BLaER1 treated with 17β-estradiol and CSF1 and Interleukin-3, amounts not matched to agents 10 nM and 100 nM (cell line): ENCODE results near the gene PTPRD.

Experiments used
- H3K27ac ChIP-seq, 11 experiments: shearing (Covaris generic); formaldehyde crosslinking; 2 replicates each; pipeline ENCODE4 v1.8.1; 2022
- H3K27me3 ChIP-seq, 11 experiments: shearing (Covaris generic); formaldehyde crosslinking; 2 replicates each; pipeline ENCODE4 v1.8.1; 2022
- H3K36me3 ChIP-seq, 11 experiments: shearing (Covaris generic); formaldehyde crosslinking; 2 replicates each; pipeline ENCODE4 v1.8.1; 2022
- H3K4me1 ChIP-seq, 10 experiments: shearing (Covaris generic); formaldehyde crosslinking; 2 replicates each; pipeline ENCODE4 v1.8.1; 2022
- H3K4me2 ChIP-seq, 11 experiments: shearing (Covaris generic); formaldehyde crosslinking; 2 replicates each; pipeline ENCODE4 v1.8.1; 2022
- H3K4me3 ChIP-seq, 10 experiments: shearing (Covaris generic); formaldehyde crosslinking; 2 replicates each; pipeline ENCODE4 v1.8.1; 2022
- H3K9ac ChIP-seq, 11 experiments: shearing (Covaris generic); formaldehyde crosslinking; 2 replicates each; pipeline ENCODE4 v1.8.1; 2022
- H3K9me3 ChIP-seq, 11 experiments: shearing (Covaris generic); formaldehyde crosslinking; replicated peaks in 1 of 11; 2 replicates each; pipeline ENCODE4 v1.8.1; 2022
- H4K20me1 ChIP-seq, 11 experiments: shearing (Covaris generic); formaldehyde crosslinking; 2 replicates each; pipeline ENCODE4 v1.8.1; 2022
- Cebpa-rat ChIP-seq, 11 experiments: shearing (Covaris generic); IDR thresholded peaks; 2 replicates each; pipeline ENCODE4 v1.8.1; 2022

The PTPRD gene

GRCh38 chr9:8543219-8543618 is 2069.6 kb downstream of the PTPRD start:
- Histone ChIP-seq H3K4me3 (no peak overlapping the region), H3K4me2 (no peak overlapping the region), H3K27me3 (no peaks in the 10 kb centered on the region), H3K27ac (no peak overlapping the region), H3K36me3 (no peaks in the 10 kb centered on the region), H4K20me1 (no peaks in the 10 kb centered on the region), H3K9me3 (no peaks in the 10 kb centered on the region), H3K4me1 (no peaks in the 10 kb centered on the region), H3K9ac (no peak overlapping the region)
- no peak for TF ChIP-seq Cebpa-rat (IDR thresholded peaks at IDR 0.05)

GRCh38 chr9:8542537-8542936 is 2070.3 kb downstream of the PTPRD start:
- Histone ChIP-seq H3K9ac (no peak overlapping the region), H3K4me2 (no peak overlapping the region), H3K4me3 (no peak overlapping the region), H4K20me1 (no peaks in the 10 kb centered on the region), H3K36me3 (no peaks in the 10 kb centered on the region), H3K9me3 (no peaks in the 10 kb centered on the region), H3K27me3 (no peaks in the 10 kb centered on the region), H3K4me1 (no peaks in the 10 kb centered on the region), H3K27ac (no peak overlapping the region)
- no peak for TF ChIP-seq Cebpa-rat (IDR thresholded peaks at IDR 0.05)

- Histone ChIP-seq H3K9me3 (no peaks in the 10 kb centered on the region), H3K9ac (no peak overlapping the region), H3K4me2 (no peak overlapping the region), H4K20me1 (no peaks in the 10 kb centered on the region), H3K36me3 (no peaks in the 10 kb centered on the region), H3K27ac (no peak overlapping the region), H3K27me3 (no peaks in the 10 kb centered on the region), H3K4me3 (no peak overlapping the region), H3K4me1 (no peaks in the 10 kb centered on the region)
- no peak for TF ChIP-seq Cebpa-rat (IDR thresholded peaks at IDR 0.05)
Observed at GRCh38 chr9:8539681-8540197, 2073.1 kb downstream of the PTPRD start.

GRCh38 chr9:8536845-8537244 is 2076.0 kb downstream of the PTPRD start:
- peaks cover 0 to 6% (median 0%) of the 10 kb centered on the region in 10 experiments; a peak in 2 of 20 replicates for H3K4me1 ChIP-seq

GRCh38 chr9:8534828-8535227 is 2078.0 kb downstream of the PTPRD start:
- H3K27ac ChIP-seq, result no peak overlapping the region
- no peak for TF ChIP-seq Cebpa-rat (IDR thresholded peaks at IDR 0.05)
- no peak overlapping the region for H3K4me3 ChIP-seq
- no peaks in the 10 kb centered on the region for H3K27me3 ChIP-seq
- H3K4me2 ChIP-seq, result no peak overlapping the region
- H3K9ac ChIP-seq, result no peak overlapping the region
- H3K9me3 ChIP-seq, result no peaks in the 10 kb centered on the region
- H4K20me1 ChIP-seq, result no peaks in the 10 kb centered on the region
- no peaks in the 10 kb centered on the region for H3K36me3 ChIP-seq
- peaks cover 0 to 6% (median 0%) of the 10 kb centered on the region in 10 experiments; a peak in 2 of 20 replicates for H3K4me1 ChIP-seq

More at GRCh38 chr9:8536845-8537244, 2076.0 kb downstream of the PTPRD start:
- no peaks in the 10 kb centered on the region for H4K20me1 ChIP-seq
- H3K27me3 ChIP-seq, result no peaks in the 10 kb centered on the region
- H3K9ac ChIP-seq, result no peak overlapping the region
- no peak overlapping the region for H3K27ac ChIP-seq
- H3K4me2 ChIP-seq, result no peak overlapping the region
- no peaks in the 10 kb centered on the region for H3K36me3 ChIP-seq
- no peak overlapping the region for H3K4me3 ChIP-seq
- H3K9me3 ChIP-seq, result no peaks in the 10 kb centered on the region
- TF ChIP-seq Cebpa-rat (IDR thresholded peaks at IDR 0.05), result no peak

- H3K4me3 ChIP-seq, result no peak overlapping the region
- no peaks in the 10 kb centered on the region for H3K27me3 ChIP-seq
Observed at GRCh38 chr9:8533681-8534080, 2079.1 kb downstream of the PTPRD start.

GRCh38 chr9:8531826-8532415 is 2080.9 kb downstream of the PTPRD start:
- Histone ChIP-seq H3K9me3 (no peaks in the 10 kb centered on the region), H3K27me3 (no peaks in the 10 kb centered on the region), H3K4me3 (no peak overlapping the region), H4K20me1 (no peaks in the 10 kb centered on the region), H3K9ac (no peak overlapping the region), H3K4me2 (no peak overlapping the region), H3K36me3 (no peaks in the 10 kb centered on the region), H3K4me1 (peaks cover 0 to 6% (median 0%) of the 10 kb centered on the region in 10 experiments; a peak in 2 of 20 replicates), H3K27ac (no peak overlapping the region)
- no peak for TF ChIP-seq Cebpa-rat (IDR thresholded peaks at IDR 0.05)

More at GRCh38 chr9:8533681-8534080, 2079.1 kb downstream of the PTPRD start:
- Histone ChIP-seq H3K27ac (no peak overlapping the region), H3K9ac (no peak overlapping the region), H3K4me1 (peaks cover 0 to 6% (median 0%) of the 10 kb centered on the region in 10 experiments; a peak in 2 of 20 replicates), H4K20me1 (no peaks in the 10 kb centered on the region), H3K36me3 (no peaks in the 10 kb centered on the region), H3K9me3 (no peaks in the 10 kb centered on the region), H3K4me2 (no peak overlapping the region)
- no peak for TF ChIP-seq Cebpa-rat (IDR thresholded peaks at IDR 0.05)

GRCh38 chr9:8521112-8521511 is 2091.7 kb downstream of the PTPRD start:
- Histone ChIP-seq H4K20me1 (no peaks in the 10 kb centered on the region), H3K4me2 (no peak overlapping the region), H3K4me3 (no peak overlapping the region), H3K9me3 (no peaks in the 10 kb centered on the region), H3K27me3 (no peaks in the 10 kb centered on the region), H3K4me1 (0 out of 20 replicates have a peak, but pooled peaks cover 0 to 4% (median 0%) of the 10 kb centered on the region in 10 experiments), H3K27ac (no peak overlapping the region), H3K36me3 (no peaks in the 10 kb centered on the region; a peak in 1 of 22 replicates), H3K9ac (no peak overlapping the region)
- no peak for TF ChIP-seq Cebpa-rat (IDR thresholded peaks at IDR 0.05)

GRCh38 chr9:8515748-8516147 is 2097.1 kb downstream of the PTPRD start:
- Histone ChIP-seq H3K4me3 (no peak overlapping the region), H3K4me2 (no peak overlapping the region), H3K9ac (no peak overlapping the region), H3K4me1 (no peaks in the 10 kb centered on the region), H3K36me3 (no peaks in the 10 kb centered on the region), H4K20me1 (no peaks in the 10 kb centered on the region), H3K27me3 (no peaks in the 10 kb centered on the region), H3K27ac (no peak overlapping the region), H3K9me3 (no peaks in the 10 kb centered on the region)
- TF ChIP-seq Cebpa-rat (IDR thresholded peaks at IDR 0.05), result no peak

- Histone ChIP-seq H3K27ac (no peak overlapping the region), H3K9me3 (no peaks in the 10 kb centered on the region), H3K36me3 (no peaks in the 10 kb centered on the region), H3K9ac (no peak overlapping the region), H3K4me2 (no peak overlapping the region), H4K20me1 (no peaks in the 10 kb centered on the region), H3K4me3 (no peak overlapping the region), H3K4me1 (no peaks in the 10 kb centered on the region), H3K27me3 (no peaks in the 10 kb centered on the region)
- TF ChIP-seq Cebpa-rat (IDR thresholded peaks at IDR 0.05), result no peak
Observed at GRCh38 chr9:8514760-8515159, 2098.0 kb downstream of the PTPRD start.
